Mesodermal cell (in vitro differentiated cells): ENCODE data around the gene DROSHA.
A peak's percentile ranks its signal among the peaks of the same experiment; 100 is the strongest.

Experiments used
- H3K27ac ChIP-seq: 2 replicates; pipeline ENCODE4 v1.7.0; 2013; ENCODE audit warnings: mild to moderate bottlenecking, low read depth, low read length, moderate library complexity; ENCODE audit not compliant: severe bottlenecking
- H3K36me3 ChIP-seq: 2 replicates; pipeline ENCODE4 v1.7.1; 2013; ENCODE audit warnings: mild to moderate bottlenecking, low read length, moderate library complexity; ENCODE audit not compliant: control insufficient read depth, insufficient read depth
- H3K4me1 ChIP-seq: one replicate; pipeline ENCODE4 v1.7.1; 2013; ENCODE audit warnings: mild to moderate bottlenecking, low read length; ENCODE audit not compliant: insufficient read depth, control insufficient read depth, poor library complexity, severe bottlenecking
- H3K4me3 ChIP-seq: 2 replicates; pipeline ENCODE4 v1.7.0; 2013; ENCODE audit warnings: low read length, control low read depth, mild to moderate bottlenecking; ENCODE audit not compliant: insufficient read depth, poor library complexity, severe bottlenecking; ENCODE audit errors: extremely low read depth
- H3K9me3 ChIP-seq: 2 replicates; pipeline ENCODE4 v1.7.1; 2013; ENCODE audit warnings: mild to moderate bottlenecking, low read length, moderate library complexity; ENCODE audit not compliant: control insufficient read depth
- WGBS, 2 experiments: methylation state at CpG; one replicate each; pipeline ENCODE4 v1.1.5; 2013; ENCODE audit warnings: missing lambda C conversion rate in 2 of 2; ENCODE audit not compliant: insufficient coverage in 2 of 2; 5-methylcytosine and 5-hydroxymethylcytosine counted together

The DROSHA gene

GRCh38 chr5:31531543-31531887, 378 bp downstream of the DROSHA start:
- Histone ChIP-seq H3K27ac (peak overlapping the region; percentile 25), H3K36me3 (peaks cover 66% of the 10 kb centered on the region), H3K9me3 (no peaks in the 10 kb centered on the region), H3K4me3 (peak overlapping the region; percentile 74), H3K4me1 (peaks cover 9% of the 10 kb centered on the region)
- 0 to 1% methylated on average over 12 of the region's 13 CpGs for WGBS, 2 experiments

GRCh38 chr5:31530541-31531265, 1.2 kb downstream of the DROSHA start:
- Histone ChIP-seq H3K9me3 (no peaks in the 10 kb centered on the region), H3K4me3 (peak overlapping the region; percentile 74), H3K27ac (no peak overlapping the region), H3K4me1 (peaks cover 9% of the 10 kb centered on the region), H3K36me3 (peaks cover 67% of the 10 kb centered on the region)
- 70 to 100% methylated on average over 1 to 4 of the region's 9 CpGs for WGBS, 2 experiments

- WGBS, 2 experiments = no CpG with 5 or more reads among the region's 4 CpGs
- Histone ChIP-seq H3K4me3 (no peak overlapping the region), H3K4me1 (peaks cover 4% of the 10 kb centered on the region), H3K9me3 (no peaks in the 10 kb centered on the region), H3K36me3 (peaks cover 70% of the 10 kb centered on the region), H3K27ac (no peak overlapping the region)
Observed at GRCh38 chr5:31523041-31523440, 8.9 kb downstream of the DROSHA start.

GRCh38 chr5:31516802-31517201, 15.1 kb downstream of the DROSHA start:
- Histone ChIP-seq H3K4me3 (no peak overlapping the region), H3K9me3 (no peaks in the 10 kb centered on the region), H3K4me1 (no peaks in the 10 kb centered on the region), H3K27ac (no peak overlapping the region), H3K36me3 (peaks cover 55% of the 10 kb centered on the region)
- WGBS, 2 experiments = no CpG with 5 or more reads among the region's 1 CpG

- H3K36me3 ChIP-seq = peaks cover 75% of the 10 kb centered on the region
- H3K4me1 ChIP-seq = no peaks in the 10 kb centered on the region
- H3K4me3 ChIP-seq = no peak overlapping the region
- WGBS, 2 experiments = 96 to 98% methylated on average over 3 to 4 of the region's 4 CpGs
- H3K27ac ChIP-seq = no peak overlapping the region
- no peaks in the 10 kb centered on the region for H3K9me3 ChIP-seq
Observed at GRCh38 chr5:31511305-31511704, 20.6 kb downstream of the DROSHA start.

GRCh38 chr5:31504529-31504928, 27.4 kb downstream of the DROSHA start:
- Histone ChIP-seq H3K4me3 (no peak overlapping the region), H3K27ac (no peak overlapping the region), H3K4me1 (no peaks in the 10 kb centered on the region), H3K36me3 (peaks cover 75% of the 10 kb centered on the region), H3K9me3 (no peaks in the 10 kb centered on the region)
- WGBS, 2 experiments = 92 to 97% methylated on average over 9 to 10 of the region's 10 CpGs

- Histone ChIP-seq H3K36me3 (peaks cover 81% of the 10 kb centered on the region), H3K4me1 (no peaks in the 10 kb centered on the region), H3K27ac (no peak overlapping the region), H3K9me3 (no peaks in the 10 kb centered on the region), H3K4me3 (no peak overlapping the region)
- WGBS, 2 experiments = 91 to 100% methylated on average over 3 to 4 of the region's 4 CpGs
Observed at GRCh38 chr5:31502506-31502905, 29.4 kb downstream of the DROSHA start.

GRCh38 chr5:31500256-31500655, 31.6 kb downstream of the DROSHA start:
- peaks cover 97% of the 10 kb centered on the region for H3K36me3 ChIP-seq
- no peaks in the 10 kb centered on the region for H3K4me1 ChIP-seq
- H3K4me3 ChIP-seq = no peak overlapping the region
- no peak overlapping the region for H3K27ac ChIP-seq
- no peaks in the 10 kb centered on the region for H3K9me3 ChIP-seq
- 98 to 100% methylated on average over 4 of the region's 4 CpGs for WGBS, 2 experiments

- no peak overlapping the region for H3K4me3 ChIP-seq
- peaks cover 88% of the 10 kb centered on the region for H3K36me3 ChIP-seq
- WGBS, 2 experiments = 91 to 100% methylated on average over 5 to 6 of the region's 6 CpGs
- H3K4me1 ChIP-seq = no peaks in the 10 kb centered on the region
- H3K9me3 ChIP-seq = no peaks in the 10 kb centered on the region
- no peak overlapping the region for H3K27ac ChIP-seq
Observed at GRCh38 chr5:31496891-31497290, 35.0 kb downstream of the DROSHA start.

GRCh38 chr5:31496301-31496700, 35.6 kb downstream of the DROSHA start:
- WGBS, 2 experiments = 81 to 100% methylated on average over 1 to 2 of the region's 2 CpGs
- H3K9me3 ChIP-seq = no peaks in the 10 kb centered on the region
- H3K4me1 ChIP-seq = no peaks in the 10 kb centered on the region
- peaks cover 86% of the 10 kb centered on the region for H3K36me3 ChIP-seq
- H3K4me3 ChIP-seq = no peak overlapping the region
- no peak overlapping the region for H3K27ac ChIP-seq

- peaks cover 86% of the 10 kb centered on the region for H3K36me3 ChIP-seq
- no peaks in the 10 kb centered on the region for H3K9me3 ChIP-seq
- 100% methylated on average over 2 of the region's 4 CpGs for WGBS, 2 experiments
Observed at GRCh38 chr5:31495336-31495735, 36.6 kb downstream of the DROSHA start.

More at GRCh38 chr5:31495336-31495735, 36.6 kb downstream of the DROSHA start:
- no peak overlapping the region for H3K27ac ChIP-seq
- H3K4me1 ChIP-seq = no peaks in the 10 kb centered on the region
- H3K4me3 ChIP-seq = no peak overlapping the region
